B cell (primary cell): ENCODE results near the gene DLGAP4. TPM values are rescaled to one million over a fixed set of nuclear protein-coding genes. Genes with fewer than 3 reads are reported as not detected.

Source experiments
- ATAC-seq: fragments of 200-7000 bp; cut with Tn5 transposase; one replicate; pipeline ENCODE4 v1.10.0; 2021; ENCODE audit warnings: low read depth, mild to moderate bottlenecking, moderate number of reproducible peaks, moderate library complexity
- CTCF ChIA-PET: fragments of 350-600 bp; sonication (Branson Sonifier 250); formaldehyde crosslinking; loops from one replicate; lab custom pipeline; 2021; ENCODE audit warnings: antibody characterized with exemption, inconsistent platforms; lab: Charles Lee
- POLR2A ChIA-PET: fragments of 350-600 bp; sonication (Branson Sonifier 250); formaldehyde crosslinking; loops from one replicate; lab custom pipeline; 2021; ENCODE audit warnings: antibody characterized with exemption; lab: Charles Lee
- DNase-seq: peaks from one replicate; pipeline ENCODE4 v3.0.0; 2013
- H2AFZ ChIP-seq: 2 replicates; pipeline ENCODE4 v1.6.1; 2012; ENCODE audit warnings: mild to moderate bottlenecking, low read depth, low read length; ENCODE audit not compliant: insufficient read depth, poor library complexity, severe bottlenecking
- H3K27ac ChIP-seq, 2 donors: 1 replicate in 1 of 2; 2 replicates in 1 of 2; pipeline ENCODE4 v1.5.1; 2012 to 2013; ENCODE audit warnings: low read length in 2 of 2, mild to moderate bottlenecking in 2 of 2, moderate library complexity in 1 of 2
- H3K27me3 ChIP-seq, 4 experiments: fragments of 200-600 bp in 1 of 4; sonication (generic) in 1 of 4; replicated peaks in 1 of 4; 1 replicate in 2 of 4; 2 replicates in 2 of 4; pipeline versions ENCODE4 v1.6.1 to v1.7.0; 2013 to 2016; ENCODE audit warnings: low read length in 3 of 4, mild to moderate bottlenecking in 2 of 4, mixed read lengths in 1 of 4, moderate library complexity in 1 of 4; ENCODE audit not compliant: insufficient read depth in 4 of 4, control insufficient read depth in 3 of 4; ENCODE audit errors: control extremely low read depth in 1 of 4
- H3K36me3 ChIP-seq, 2 experiments: replicated peaks in 1 of 2; 1 replicate in 1 of 2; 2 replicates in 1 of 2; pipeline versions ENCODE4 v1.6.1 to v1.7.1; 2013; ENCODE audit warnings: low read length in 1 of 2; ENCODE audit not compliant: insufficient read depth in 2 of 2, control insufficient read depth in 1 of 2; ENCODE audit errors: control extremely low read depth in 1 of 2, extremely low read depth in 1 of 2
- H3K4me1 ChIP-seq, 2 donors: fragments of 200-600 bp in 1 of 2; sonication (generic) in 1 of 2; 1 replicate in 1 of 2; 2 replicates in 1 of 2; pipeline versions ENCODE4 v1.5.1 to v1.6.1; 2013 to 2017; ENCODE audit warnings: low read length in 2 of 2; ENCODE audit not compliant: control insufficient read depth in 2 of 2, insufficient read depth in 2 of 2
- H3K4me2 ChIP-seq: replicated peaks from 2 replicates; pipeline ENCODE3; 2012; ENCODE audit warnings: mild to moderate bottlenecking, low read depth, low read length; ENCODE audit not compliant: poor library complexity, severe bottlenecking
- H3K4me3 ChIP-seq, 5 experiments: fragments of 200-600 bp in 1 of 5; sonication (generic) in 1 of 5; 1 replicate in 3 of 5; 2 replicates in 2 of 5; pipeline versions ENCODE4 v1.5.1 to v1.7.0; 2011 to 2016; ENCODE audit warnings: low read length in 4 of 5, mild to moderate bottlenecking in 4 of 5, low read depth in 2 of 5, control low read depth in 1 of 5, moderate library complexity in 1 of 5; ENCODE audit not compliant: insufficient read depth in 1 of 5; ENCODE audit errors: control extremely low read depth in 1 of 5, extremely low read depth in 1 of 5
- H3K79me2 ChIP-seq: fragments of 200-600 bp; sonication (generic); one replicate; pipeline ENCODE4 v1.6.0; 2016; ENCODE audit warnings: low read length; ENCODE audit not compliant: control insufficient read depth, insufficient read depth
- H3K9ac ChIP-seq: fragments of 200-600 bp; sonication (generic); 2 replicates; pipeline ENCODE4 v1.6.1; 2017; ENCODE audit warnings: mild to moderate bottlenecking, low read length, moderate library complexity
- H3K9me3 ChIP-seq, 3 donors: one replicate each; pipeline versions ENCODE4 v1.6.1 to v1.7.1; 2013; ENCODE audit warnings: low read length in 2 of 3; ENCODE audit not compliant: control insufficient read depth in 2 of 3, insufficient read depth in 1 of 3; ENCODE audit errors: control extremely low read depth in 1 of 3
- H4K20me1 ChIP-seq: 2 replicates; pipeline ENCODE4 v1.6.0; 2012; ENCODE audit warnings: mild to moderate bottlenecking, low read length; ENCODE audit not compliant: insufficient read depth, control insufficient read depth, poor library complexity, severe bottlenecking
- H3K27ac Mint-ChIP-seq: one replicate; pipeline ENCODE4 v1.8.0; 2021; ENCODE audit warnings: mixed read lengths
- H3K27me3 Mint-ChIP-seq: one replicate; pipeline ENCODE4 v1.8.0; 2021; ENCODE audit warnings: mixed read lengths
- H3K4me1 Mint-ChIP-seq: one replicate; pipeline ENCODE4 v1.8.0; 2021; ENCODE audit warnings: mixed read lengths
- H3K4me3 Mint-ChIP-seq: one replicate; pipeline ENCODE4 v1.8.0; 2021; ENCODE audit warnings: mixed read lengths
- H3K9me3 Mint-ChIP-seq: one replicate; pipeline ENCODE4 v1.8.0; 2022; ENCODE audit warnings: mixed read lengths; ENCODE audit not compliant: insufficient read depth
- EZH2 ChIP-seq: IDR thresholded peaks from 2 replicates; pipeline ENCODE4 v1.6.1; 2012; ENCODE audit warnings: borderline replicate concordance, low read depth, mild to moderate bottlenecking, moderate library complexity, low read length; ENCODE audit not compliant: insufficient read depth, poor library complexity, severe bottlenecking
- WGBS: methylation state at CpG from one replicate; pipeline ENCODE4 v1.1.5; 2013; ENCODE audit warnings: missing lambda C conversion rate; ENCODE audit not compliant: insufficient coverage; 5-methylcytosine and 5-hydroxymethylcytosine counted together
- intact Hi-C: fragments of 100-400 bp; cut with micrococcal nuclease; formaldehyde crosslinking; loops from one replicate; pipeline ENCODE4 v1.10.0; 2022
- polyA plus RNA-seq: library from polyadenylated mRNA; depleted of rRNA; stranded (reverse); fragments of >200 nt; gene quantifications from 2 replicates; pipeline ENCODE4 v1.2.3, GENCODE V29; 2012
- total RNA-seq, 2 donors: library from RNA; stranded (reverse); fragments of 120-200 nt in 1 of 2; gene quantifications; 1 replicate in 1 of 2; 2 replicates in 1 of 2; pipeline versions ENCODE4 v1.2.3 to v1.2.4, GENCODE V29; 2013 to 2022
- TF ChIP-seq, protein P1 (sequence below): fragments of 200-600 bp; IDR thresholded peaks from one replicate; pipeline ENCODE4 v1.8.0; 2022; ENCODE audit warnings: antibody characterized with exemption, mild to moderate bottlenecking

DLGAP4 gene
- total and polyA plus RNA-seq, 2 donors (not counting 1 experiment from before 2014, with no cell fraction given) = 68.8 to 87.8 TPM

DNA sequence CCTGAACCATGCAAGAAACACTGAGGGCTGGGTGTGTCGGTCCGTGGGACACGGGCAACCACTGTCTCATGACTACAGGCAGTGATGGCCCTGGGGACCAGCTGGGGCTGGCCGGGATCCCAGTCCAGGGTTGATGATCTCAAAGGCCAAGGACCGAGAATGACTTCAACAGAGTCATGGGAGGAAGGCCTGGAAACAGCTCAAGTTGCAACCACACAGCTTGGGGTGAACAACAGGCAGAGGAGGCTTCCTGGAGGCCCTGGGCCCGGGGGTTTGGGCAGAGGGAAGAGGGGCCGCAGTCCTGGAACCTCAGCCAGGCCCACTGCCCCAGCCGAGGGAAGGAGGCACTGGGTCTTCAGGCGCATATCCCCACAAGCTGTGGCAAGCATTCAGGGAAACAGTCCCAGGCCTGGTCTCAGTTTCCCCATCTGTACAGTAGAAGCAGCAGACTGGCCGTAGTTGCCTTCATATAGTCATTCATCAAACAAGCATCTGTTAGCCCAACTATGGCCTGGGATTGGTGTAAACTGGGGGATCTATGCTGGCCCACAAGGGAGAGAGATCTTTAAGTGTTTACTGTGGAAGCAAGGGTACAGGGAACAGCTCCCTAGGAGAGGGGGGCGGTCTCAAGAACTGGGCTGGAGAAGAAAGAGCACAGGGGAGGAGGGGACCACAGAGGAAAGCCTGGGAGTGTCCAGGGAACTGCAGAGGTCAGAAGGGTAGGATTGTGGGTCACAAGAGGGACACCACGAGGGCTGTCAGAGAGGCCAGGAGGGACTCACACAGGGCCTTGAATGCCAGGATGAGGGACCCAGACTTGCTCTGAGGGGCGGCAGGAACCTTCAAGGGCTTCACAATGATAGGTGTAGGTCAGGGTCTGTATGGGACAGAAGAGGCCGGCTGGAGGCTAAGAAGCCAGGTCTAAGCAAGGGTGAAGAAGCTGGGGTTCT lies 237.3 kb downstream of the DLGAP4 start:
- Histone ChIP-seq H3K9ac (no peak overlapping the region), H3K4me1 (peaks cover 9 to 15% of the 10 kb centered on the region in 2 donors), H2AFZ (no peak overlapping the region), H3K27ac (no peak overlapping the region), H3K79me2 (peaks cover 3% of the 10 kb centered on the region), H3K27me3 (peaks cover 0 to 3% (median 0%) of the 10 kb centered on the region in 4 experiments), H3K4me2 (no peak overlapping the region), H3K36me3 (no peaks in the 10 kb centered on the region), H4K20me1 (no peaks in the 10 kb centered on the region), H3K9me3 (no peaks in the 10 kb centered on the region), H3K4me3 (no peak overlapping the region)
- ATAC-seq = no peak
- DNase-seq = no peak
- peak overlapping the region; percentile 16 for H3K4me3 Mint-ChIP-seq
- peaks cover 3% of the 10 kb centered on the region for H3K4me1 Mint-ChIP-seq
- H3K27me3 Mint-ChIP-seq = no peaks in the 10 kb centered on the region
- H3K9me3 Mint-ChIP-seq = no peaks in the 10 kb centered on the region
- TF ChIP-seq EZH2 = no peak
- TF ChIP-seq, protein P1, sequence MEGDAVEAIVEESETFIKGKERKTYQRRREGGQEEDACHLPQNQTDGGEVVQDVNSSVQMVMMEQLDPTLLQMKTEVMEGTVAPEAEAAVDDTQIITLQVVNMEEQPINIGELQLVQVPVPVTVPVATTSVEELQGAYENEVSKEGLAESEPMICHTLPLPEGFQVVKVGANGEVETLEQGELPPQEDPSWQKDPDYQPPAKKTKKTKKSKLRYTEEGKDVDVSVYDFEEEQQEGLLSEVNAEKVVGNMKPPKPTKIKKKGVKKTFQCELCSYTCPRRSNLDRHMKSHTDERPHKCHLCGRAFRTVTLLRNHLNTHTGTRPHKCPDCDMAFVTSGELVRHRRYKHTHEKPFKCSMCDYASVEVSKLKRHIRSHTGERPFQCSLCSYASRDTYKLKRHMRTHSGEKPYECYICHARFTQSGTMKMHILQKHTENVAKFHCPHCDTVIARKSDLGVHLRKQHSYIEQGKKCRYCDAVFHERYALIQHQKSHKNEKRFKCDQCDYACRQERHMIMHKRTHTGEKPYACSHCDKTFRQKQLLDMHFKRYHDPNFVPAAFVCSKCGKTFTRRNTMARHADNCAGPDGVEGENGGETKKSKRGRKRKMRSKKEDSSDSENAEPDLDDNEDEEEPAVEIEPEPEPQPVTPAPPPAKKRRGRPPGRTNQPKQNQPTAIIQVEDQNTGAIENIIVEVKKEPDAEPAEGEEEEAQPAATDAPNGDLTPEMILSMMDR = no peak
- ChIA-PET POLR2A (no interaction called here), CTCF (interaction anchor here (0.6 to 1.0 kb wide), 2 partner anchors 61 to 377 kb away, joined by 3 read pairs; no protein-coding TSS in a partner anchor)
- WGBS = 95% methylated on average over 13 of the region's 14 CpGs
- intact Hi-C loops = no loop called here
- H3K27ac Mint-ChIP-seq = peak overlapping the region; percentile 6
